H9 (cell line): ENCODE data around the gene DCBLD1. TPM values are rescaled to one million over a fixed set of nuclear protein-coding genes. Genes with fewer than 3 reads are reported as not detected.
A peak's percentile ranks its signal among the peaks of the same experiment; 100 is the strongest.

Experiments
- DNase-seq: peaks from one replicate; pipeline ENCODE4 v3.0.0-alpha.2; 2017
- H2AFZ ChIP-seq: one replicate; pipeline ENCODE4 v1.6.1; 2013; ENCODE audit warnings: mild to moderate bottlenecking, low read length, control low read depth, moderate library complexity
- H2AK5ac ChIP-seq: 2 replicates; pipeline ENCODE4 v1.6.1; 2013; ENCODE audit warnings: low read length, control low read depth, mixed read lengths; ENCODE audit not compliant: insufficient read length
- H2BK120ac ChIP-seq: one replicate; pipeline ENCODE4 v1.6.1; 2013; ENCODE audit warnings: low read depth, mild to moderate bottlenecking, low read length, control low read depth, inconsistent platforms; ENCODE audit not compliant: poor library complexity, severe bottlenecking
- H2BK12ac ChIP-seq: 2 replicates; pipeline ENCODE4 v1.6.1; 2013; ENCODE audit warnings: low read length, control low read depth, mixed read lengths, low read depth; ENCODE audit not compliant: insufficient read length
- H2BK15ac ChIP-seq: 2 replicates; pipeline ENCODE4 v1.6.1; 2013; ENCODE audit warnings: low read depth, low read length, control low read depth
- H2BK20ac ChIP-seq: one replicate; pipeline ENCODE4 v1.6.1; 2013; ENCODE audit warnings: low read depth, mild to moderate bottlenecking, low read length, control low read depth, inconsistent platforms; ENCODE audit not compliant: poor library complexity, severe bottlenecking
- H2BK5ac ChIP-seq: 2 replicates; pipeline ENCODE4 v1.6.1; 2013; ENCODE audit warnings: low read length, control low read depth, mixed read lengths; ENCODE audit not compliant: insufficient read length
- H3K14ac ChIP-seq: 2 replicates; pipeline ENCODE4 v1.6.1; 2013; ENCODE audit warnings: low read length, control low read depth; ENCODE audit not compliant: insufficient read depth
- H3K18ac ChIP-seq: 2 replicates; pipeline ENCODE4 v1.6.1; 2013; ENCODE audit warnings: low read depth, mild to moderate bottlenecking, mixed read lengths, low read length, control low read depth; ENCODE audit not compliant: insufficient read length
- H3K23ac ChIP-seq: 2 replicates; pipeline ENCODE4 v1.6.1; 2013; ENCODE audit warnings: low read length, control low read depth, mixed read lengths, low read depth; ENCODE audit not compliant: insufficient read length
- H3K23me2 ChIP-seq: 2 replicates; pipeline ENCODE4 v1.6.1; 2013; ENCODE audit warnings: low read depth, mild to moderate bottlenecking, mixed read lengths, low read length, control low read depth; ENCODE audit not compliant: insufficient read length, poor library complexity, severe bottlenecking
- H3K27ac ChIP-seq: 2 replicates; pipeline ENCODE4 v1.5.1; 2013; ENCODE audit warnings: low read length, control low read depth, mixed read lengths, low read depth; ENCODE audit not compliant: insufficient read length
- H3K27me3 ChIP-seq: 2 replicates; pipeline ENCODE4 v1.6.1; 2013; ENCODE audit warnings: low read length, control low read depth, inconsistent platforms; ENCODE audit not compliant: insufficient read depth
- H3K4ac ChIP-seq: 2 replicates; pipeline ENCODE4 v1.6.1; 2013; ENCODE audit warnings: low read depth, mild to moderate bottlenecking, control low read depth, inconsistent platforms, low read length, moderate library complexity
- H3K4me1 ChIP-seq: 2 replicates; pipeline ENCODE4 v1.6.1; 2013; ENCODE audit warnings: low read length, control low read depth, inconsistent platforms; ENCODE audit not compliant: insufficient read depth
- H3K4me2 ChIP-seq: 2 replicates; pipeline ENCODE4 v1.6.1; 2013; ENCODE audit warnings: low read length, control low read depth, mixed read lengths; ENCODE audit not compliant: insufficient read length, insufficient read depth
- H3K56ac ChIP-seq: 2 replicates; pipeline ENCODE4 v1.6.1; 2013; ENCODE audit warnings: low read depth, mild to moderate bottlenecking, mixed read lengths, low read length, control low read depth; ENCODE audit not compliant: insufficient read length
- H3K79me1 ChIP-seq: 2 replicates; pipeline ENCODE4 v1.6.1; 2013; ENCODE audit warnings: low read depth, mild to moderate bottlenecking, moderate library complexity, low read length, control low read depth, inconsistent platforms; ENCODE audit not compliant: insufficient read depth, poor library complexity, severe bottlenecking
- H3K79me2 ChIP-seq: 2 replicates; pipeline ENCODE4 v1.6.1; 2013; ENCODE audit warnings: low read length, control low read depth, inconsistent platforms; ENCODE audit not compliant: insufficient read depth
- H3K9ac ChIP-seq: 2 replicates; pipeline ENCODE4 v1.6.1; 2013; ENCODE audit warnings: low read length, control low read depth, mixed read lengths; ENCODE audit not compliant: insufficient read length; ENCODE audit errors: extremely low read depth
- H3K9me3 ChIP-seq: one replicate; pipeline ENCODE4 v1.6.1; 2013; ENCODE audit warnings: low read depth, low read length, inconsistent platforms; ENCODE audit not compliant: control insufficient read depth
- H3T11ph ChIP-seq: one replicate; pipeline ENCODE4 v1.6.1; 2013; ENCODE audit warnings: mild to moderate bottlenecking, low read length, control low read depth, inconsistent platforms
- H4K20me1 ChIP-seq: one replicate; pipeline ENCODE4 v1.6.1; 2013; ENCODE audit not compliant: control insufficient read depth, insufficient read length, insufficient read depth
- H4K5ac ChIP-seq: 2 replicates; pipeline ENCODE4 v1.6.1; 2013; ENCODE audit warnings: low read depth, mild to moderate bottlenecking, mixed read lengths, low read length, control low read depth; ENCODE audit not compliant: insufficient read length
- H4K8ac ChIP-seq: replicated peaks from 2 replicates; pipeline ENCODE4 v1.6.1; 2013; ENCODE audit warnings: low read length, control low read depth, mixed read lengths, low read depth; ENCODE audit not compliant: insufficient read length
- H4K91ac ChIP-seq: 2 replicates; pipeline ENCODE4 v1.6.1; 2013; ENCODE audit warnings: low read depth, mild to moderate bottlenecking, moderate library complexity, mixed read lengths, low read length, control low read depth; ENCODE audit not compliant: insufficient read length
- H3K27ac Mint-ChIP-seq, 3 experiments: 2 replicates in 2 of 3; 3 replicates in 1 of 3; pipeline ENCODE4 v1.8.0; 2020 to 2021; ENCODE audit warnings: mixed read lengths in 3 of 3, mild to moderate bottlenecking in 1 of 3, moderate library complexity in 1 of 3
- H3K27me3 Mint-ChIP-seq: 2 replicates; pipeline ENCODE4 v1.8.0; 2021; ENCODE audit warnings: low read depth, mild to moderate bottlenecking, moderate library complexity, mixed read lengths
- H3K36me3 Mint-ChIP-seq, 3 experiments: 2 replicates in 2 of 3; 3 replicates in 1 of 3; pipeline ENCODE4 v1.8.0; 2020 to 2021; ENCODE audit warnings: low read depth in 3 of 3, mixed read lengths in 3 of 3; ENCODE audit not compliant: insufficient read depth in 1 of 3
- H3K4me1 Mint-ChIP-seq, 2 experiments: 2 replicates each; pipeline ENCODE4 v1.8.0; 2020; ENCODE audit warnings: mixed read lengths in 2 of 2
- H3K4me3 Mint-ChIP-seq, 2 experiments: 2 replicates in 1 of 2; 3 replicates in 1 of 2; pipeline ENCODE4 v1.8.0; 2020 to 2021; ENCODE audit warnings: mild to moderate bottlenecking in 2 of 2, mixed read lengths in 2 of 2, moderate library complexity in 1 of 2
- H3K9me3 Mint-ChIP-seq, 2 experiments: 2 replicates in 1 of 2; 3 replicates in 1 of 2; pipeline ENCODE4 v1.8.0; 2020; ENCODE audit warnings: mild to moderate bottlenecking in 2 of 2, mixed read lengths in 2 of 2, moderate library complexity in 1 of 2
- CTCF ChIP-seq: fragments of 200-600 bp; sonication (generic); conservative IDR thresholded peaks from 3 replicates; pipeline ENCODE4 v1.8.0; 2021; ENCODE audit warnings: antibody characterized with exemption, mild to moderate bottlenecking
- WGBS: extraction: QIAGEN DNeasy Blood & Tissue Kit; methylation state at CpG from one replicate; pipeline ENCODE4 v1.1.7; 2013; ENCODE audit warnings: missing lambda C conversion rate, low lambda C conversion rate, mixed read lengths; ENCODE audit not compliant: insufficient read length; ENCODE audit errors: extremely low coverage; 5-methylcytosine and 5-hydroxymethylcytosine counted together
- total RNA-seq: library from RNA; stranded (reverse); gene quantifications from 2 replicates; pipeline ENCODE4 v1.2.1, GENCODE V29; 2021

DCBLD1 gene
- total RNA-seq, 1 experiment from 2014 or later = 10.1 TPM

GRCh38 chr6:117542493-117542892, 60.0 kb downstream of the DCBLD1 start:
- Histone ChIP-seq H4K20me1 (no peaks in the 10 kb centered on the region), H2BK120ac (no peak overlapping the region), H3T11ph (no peak overlapping the region), H4K8ac (no peak overlapping the region), H3K4ac (no peak overlapping the region), H2BK15ac (no peak overlapping the region), H3K14ac (no peak overlapping the region), H2BK20ac (no peak overlapping the region), H3K23ac (no peak overlapping the region), H3K9ac (no peak overlapping the region), H4K91ac (no peak overlapping the region), H3K18ac (no peak overlapping the region), H3K79me2 (no peaks in the 10 kb centered on the region), H3K27ac (no peak overlapping the region), H3K23me2 (no peaks in the 10 kb centered on the region), H3K56ac (no peak overlapping the region), H3K79me1 (no peaks in the 10 kb centered on the region), H4K5ac (no peak overlapping the region), H2AFZ (no peak overlapping the region), H2BK5ac (no peak overlapping the region), H3K4me1 (no peaks in the 10 kb centered on the region), H3K9me3 (no peaks in the 10 kb centered on the region), H2BK12ac (no peak overlapping the region), H3K27me3 (no peaks in the 10 kb centered on the region), H2AK5ac (no peak overlapping the region), H3K4me2 (no peak overlapping the region)
- no peaks in the 10 kb centered on the region for H3K27me3 Mint-ChIP-seq
- WGBS = no CpG with 5 or more reads among the region's 3 CpGs
- H3K4me3 Mint-ChIP-seq = no peak overlapping the region
- no peaks in the 10 kb centered on the region for H3K9me3 Mint-ChIP-seq
- peaks cover 0 to 11% (median 3%) of the 10 kb centered on the region in 3 experiments; a peak in 3 of 7 replicates for H3K36me3 Mint-ChIP-seq
- DNase-seq = no peak
- no peak for TF ChIP-seq CTCF
- no peaks in the 10 kb centered on the region for H3K4me1 Mint-ChIP-seq
- peak overlapping the region in 1 of 3 experiments; percentile 49; a peak in 1 of 7 replicates for H3K27ac Mint-ChIP-seq
